K562 (cell line): ENCODE measurements around the gene MAGI2. TPM values are rescaled to one million over a fixed set of nuclear protein-coding genes. Genes with fewer than 3 reads are reported as not detected.

Experiments used
- ATAC-seq: fragments of 200-7000 bp; cut with Tn5 transposase; 3 replicates; pipeline ENCODE4 v1.9.1; 2020; ENCODE audit warnings: moderate library complexity
- BruUV-seq: library from RNA; stranded (reverse); fragments of 400-500 nt; replicated peaks from 2 replicates; lab custom pipeline; 2021; lab: Mats Ljungman, UMichigan
- CTCF ChIA-PET: fragments of 300-600 bp; formaldehyde crosslinking; extraction: SDS; loops from one replicate; lab custom pipeline; 2021; ENCODE audit warnings: low intra/inter-chr PET ratio; lab: Yijun Ruan, JAX
- POLR2A ChIA-PET: fragments of 300-600, 350-650 bp; sonication (Branson Sonifier 250); formaldehyde crosslinking; extraction: SDS; loops from one replicate; lab custom pipeline; 2021; ENCODE audit warnings: antibody characterized with exemption, inconsistent platforms; lab: Yijun Ruan, JAX
- DNase-seq, 4 experiments: peaks; one replicate each; pipeline versions ENCODE4 v3.0.0 to v3.0.0-alpha.2; 2011 to 2018; ENCODE audit warnings: low spot score in 3 of 4, mixed read lengths in 3 of 4; ENCODE audit errors: extremely low read depth in 1 of 4
- FAIRE-seq: peaks from 2 replicates; lab custom pipeline; 2011; peaks lifted over from hg19 to GRCh38; lab: Jason Lieb, UNC
- H2AFZ ChIP-seq: 2 replicates; pipeline ENCODE4 v1.6.0; 2011; ENCODE audit warnings: low read depth, low read length, control low read depth, inconsistent platforms
- H3K27ac ChIP-seq: fragments of 200-600 bp; 3 replicates; pipeline ENCODE4 v1.8.0; 2011; ENCODE audit warnings: low read depth, mild to moderate bottlenecking, control low read depth, inconsistent platforms, low read length, moderate library complexity, mixed read lengths; ENCODE audit errors: extremely low read depth
- H3K27me3 ChIP-seq, 2 experiments: fragments of 300-600 bp in 1 of 2; 2 replicates in 1 of 2; 3 replicates in 1 of 2; pipeline versions ENCODE4 v1.6.0 to v1.8.0; 2011; ENCODE audit warnings: inconsistent platforms in 2 of 2, low read length in 2 of 2, mild to moderate bottlenecking in 1 of 2, mixed read lengths in 1 of 2, moderate library complexity in 1 of 2; ENCODE audit not compliant: control insufficient read depth in 2 of 2, insufficient read depth in 2 of 2
- H3K36me3 ChIP-seq: fragments of 300-600 bp; 3 replicates; pipeline ENCODE4 v1.8.0; 2011; ENCODE audit warnings: mild to moderate bottlenecking, low read length, inconsistent platforms; ENCODE audit not compliant: control insufficient read depth, insufficient read depth
- H3K4me1 ChIP-seq, 2 experiments: fragments of 200-600 bp in 1 of 2; replicated peaks in 1 of 2; 2 replicates in 1 of 2; 3 replicates in 1 of 2; pipeline versions ENCODE4 v1.5.1 to v1.8.0; 2011; ENCODE audit warnings: inconsistent platforms in 2 of 2, low read length in 2 of 2, mild to moderate bottlenecking in 1 of 2, mixed read lengths in 1 of 2, moderate library complexity in 1 of 2; ENCODE audit not compliant: control insufficient read depth in 2 of 2, insufficient read depth in 2 of 2
- H3K4me2 ChIP-seq: 2 replicates; pipeline ENCODE4 v1.6.1; 2011; ENCODE audit warnings: low read length, control low read depth, inconsistent platforms, mixed read lengths; ENCODE audit not compliant: insufficient read depth
- H3K4me3 ChIP-seq: fragments of 200-600 bp; sonication (generic), shearing (Covaris generic); 2 replicates; pipeline ENCODE4 v1.5.1; 2016; ENCODE audit warnings: control low read depth, inconsistent platforms
- H3K79me2 ChIP-seq: fragments of 200-600 bp; 3 replicates; pipeline ENCODE4 v1.8.0; 2011; ENCODE audit warnings: low read length, inconsistent platforms; ENCODE audit not compliant: control insufficient read depth, insufficient read depth
- H3K9ac ChIP-seq, 2 experiments: 2 replicates each; pipeline versions ENCODE4 v1.6.0 to v1.6.1; 2011; ENCODE audit warnings: low read depth in 2 of 2, low read length in 2 of 2, control low read depth in 1 of 2, inconsistent platforms in 1 of 2, mild to moderate bottlenecking in 1 of 2, mixed read lengths in 1 of 2; ENCODE audit not compliant: insufficient read depth in 1 of 2
- H3K9me1 ChIP-seq: one replicate; pipeline ENCODE4 v1.6.0; 2011; ENCODE audit warnings: inconsistent platforms, mild to moderate bottlenecking, low read length, moderate library complexity; ENCODE audit not compliant: control insufficient read depth, insufficient read depth
- H3K9me3 ChIP-seq: replicated peaks from 2 replicates; pipeline ENCODE4 v1.5.1; 2011; ENCODE audit warnings: low read depth, low read length, inconsistent platforms; ENCODE audit not compliant: control insufficient read depth, insufficient read depth
- H4K20me1 ChIP-seq: replicated peaks from 2 replicates; pipeline ENCODE4 v1.6.1; 2011; ENCODE audit warnings: low read length, inconsistent platforms, mixed read lengths; ENCODE audit not compliant: control insufficient read depth, insufficient read depth
- CBX2 ChIP-seq: fragments of 200-600 bp; sonication (generic); IDR thresholded peaks from one replicate; pipeline ENCODE4 v1.6.1; 2012; ENCODE audit warnings: mild to moderate bottlenecking, low read length, inconsistent platforms; ENCODE audit not compliant: insufficient read depth, poor library complexity, severe bottlenecking
- L3MBTL2 ChIP-seq: fragments of 450-650 bp; IDR thresholded peaks from 2 replicates; pipeline ENCODE4 v1.6.1; 2016; ENCODE audit warnings: mild to moderate bottlenecking, moderate library complexity
- MAFG ChIP-seq: fragments of 450-650 bp; conservative IDR thresholded peaks from 2 replicates; pipeline ENCODE4 v1.6.1; 2016; ENCODE audit warnings: missing genetic modification characterization, missing compliant biosample characterization
- NR2C1 ChIP-seq, 2 experiments: fragments of 450-650 bp; IDR thresholded peaks; 2 replicates each; pipeline ENCODE4 v1.6.1; 2017; ENCODE audit warnings: mild to moderate bottlenecking in 2 of 2, antibody characterized with exemption in 1 of 2, inconsistent platforms in 1 of 2, missing compliant biosample characterization in 1 of 2, missing genetic modification characterization in 1 of 2
- SUPT5H ChIP-seq: fragments of 450-650 bp; IDR thresholded peaks from 2 replicates; pipeline ENCODE4 v1.6.1; 2016
- WGBS: fragments of 100-300 bp; shearing (Covaris generic); methylation state at CpG from one replicate; pipeline ENCODE4 v1.1.6; 2016; ENCODE audit warnings: low coverage, mixed read lengths; ENCODE audit not compliant: insufficient coverage; ENCODE audit errors: missing lambda C conversion rate; 5-methylcytosine and 5-hydroxymethylcytosine counted together
- in situ Hi-C: fragments of 300-500 bp; cut with MboI; formaldehyde crosslinking; loops from 4 replicates; pipeline ENCODE4 v1.15.0; 2018; ENCODE audit warnings: inconsistent platforms, mixed read lengths
- intact Hi-C: fragments of 100-400 bp; cut with micrococcal nuclease; formaldehyde crosslinking; loops from 2 replicates; pipeline ENCODE4 v1.14.2; 2022
- polyA plus RNA-seq, 8 experiments: library from polyadenylated mRNA; depleted of rRNA in 4 of 8; stranded (reverse) in 5 of 8; unstranded in 3 of 8; fragments of >200 nt; fragmentation: Nextera tagmentation in 2 of 8; fragmentation: Illumina TruSeq in 1 of 8; extraction: Ambion mirVana in 2 of 8; extraction: Trizol in 1 of 8; gene quantifications; 2 replicates each; pipeline versions ENCODE4 v1.2.1 to v1.2.3, GENCODE V29; 2011 to 2014; ENCODE audit warnings: inconsistent platforms in 1 of 8, missing spikeins in 1 of 8
- total RNA-seq, 7 experiments: library from RNA; depleted of rRNA in 6 of 7; stranded (reverse); fragments of >200 nt in 6 of 7; fragmentation: Illumina TruSeq in 2 of 7; extraction: Trizol in 2 of 7; gene quantifications; 2 replicates each; pipeline versions ENCODE4 v1.2.1 to v1.2.3, GENCODE V29; 2011 to 2021; ENCODE audit warnings: low replicate concordance in 1 of 7
- TF ChIP-seq, protein P1 (sequence below): IDR thresholded peaks from 2 replicates; pipeline ENCODE4 v1.6.1; 2011; ENCODE audit warnings: borderline replicate concordance, low read depth, mild to moderate bottlenecking, moderate library complexity, low read length; ENCODE audit not compliant: insufficient read depth, poor library complexity, severe bottlenecking
- TF ChIP-seq, protein P2 (sequence below): fragments of 450-650 bp; IDR thresholded peaks from 2 replicates; pipeline ENCODE4 v1.6.1; 2017; ENCODE audit warnings: antibody characterized with exemption, mild to moderate bottlenecking
- TF ChIP-seq, protein P3 (sequence below): fragments of 450-650 bp; IDR thresholded peaks from 2 replicates; pipeline ENCODE4 v1.7.1; 2018; ENCODE audit warnings: mild to moderate bottlenecking, low read depth; ENCODE audit not compliant: partially characterized antibody
- TF ChIP-seq, protein P4 (sequence below): fragments of 250-450 bp; sonication (Bioruptor Pico); IDR thresholded peaks from 2 replicates; pipeline ENCODE4 v1.4.0; 2020; ENCODE audit warnings: mild to moderate bottlenecking, moderate library complexity

The MAGI2 gene
- total and polyA plus RNA-seq, 9 of the 15 experiments (the other 6 are each of a cell fraction or from before 2014, with no cell fraction given) = 0.27 to 1.4 (median 0.70) TPM

DNA sequence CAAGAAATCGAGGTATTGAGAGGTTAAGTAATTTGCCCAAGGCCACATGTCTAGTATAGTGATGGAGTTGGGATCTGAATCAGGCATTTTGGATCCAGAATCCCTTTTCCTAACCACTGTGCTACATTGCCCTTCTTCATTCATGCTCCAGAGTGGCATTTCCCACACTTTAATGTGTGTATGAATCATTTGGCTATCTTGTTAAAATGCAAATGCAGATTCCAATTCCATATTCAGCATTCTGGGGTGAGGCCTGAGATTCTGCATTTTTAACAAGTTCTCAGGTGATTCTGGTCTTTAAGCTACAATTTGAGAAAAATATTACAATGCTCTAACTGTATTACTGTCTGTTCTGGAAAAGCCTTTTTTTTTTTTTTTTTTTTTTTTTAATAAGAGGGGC, 1023.6 kb downstream of the MAGI2 start:
- CTCF ChIA-PET = interaction anchor here (0.7 kb wide), 1 partner anchor 13 kb away, joined by 3 read pairs; no protein-coding TSS in a partner anchor
- no peaks in the 10 kb centered on the region for H3K79me2 ChIP-seq
- no peak overlapping the region for H3K4me2 ChIP-seq
- FAIRE-seq = no peak
- H3K9ac ChIP-seq = no peak overlapping the region
- no peak overlapping the region for H3K4me3 ChIP-seq
- POLR2A ChIA-PET = no interaction called here
- H3K4me1 ChIP-seq = no peaks in the 10 kb centered on the region
- ATAC-seq = no peak
- no peak overlapping the region for H3K27ac ChIP-seq
- H3K27me3 ChIP-seq = no peaks in the 10 kb centered on the region
- H3K36me3 ChIP-seq = no peaks in the 10 kb centered on the region
- BruUV-seq = no TSS peak
- WGBS = 0% methylated on average over 1 of the region's 1 CpG
- H4K20me1 ChIP-seq = no peaks in the 10 kb centered on the region
- TF ChIP-seq SUPT5H (no peak), CBX2 (no peak), L3MBTL2 (no peak), MAFG (tag) (no peak), NR2C1 (IDR thresholded peaks at IDR 0.05) (no peak), NR2C1 (tag; IDR thresholded peaks at IDR 0.05) (no peak)
- TF ChIP-seq, protein P1, sequence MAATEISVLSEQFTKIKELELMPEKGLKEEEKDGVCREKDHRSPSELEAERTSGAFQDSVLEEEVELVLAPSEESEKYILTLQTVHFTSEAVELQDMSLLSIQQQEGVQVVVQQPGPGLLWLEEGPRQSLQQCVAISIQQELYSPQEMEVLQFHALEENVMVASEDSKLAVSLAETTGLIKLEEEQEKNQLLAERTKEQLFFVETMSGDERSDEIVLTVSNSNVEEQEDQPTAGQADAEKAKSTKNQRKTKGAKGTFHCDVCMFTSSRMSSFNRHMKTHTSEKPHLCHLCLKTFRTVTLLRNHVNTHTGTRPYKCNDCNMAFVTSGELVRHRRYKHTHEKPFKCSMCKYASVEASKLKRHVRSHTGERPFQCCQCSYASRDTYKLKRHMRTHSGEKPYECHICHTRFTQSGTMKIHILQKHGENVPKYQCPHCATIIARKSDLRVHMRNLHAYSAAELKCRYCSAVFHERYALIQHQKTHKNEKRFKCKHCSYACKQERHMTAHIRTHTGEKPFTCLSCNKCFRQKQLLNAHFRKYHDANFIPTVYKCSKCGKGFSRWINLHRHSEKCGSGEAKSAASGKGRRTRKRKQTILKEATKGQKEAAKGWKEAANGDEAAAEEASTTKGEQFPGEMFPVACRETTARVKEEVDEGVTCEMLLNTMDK = no peak
- TF ChIP-seq, protein P2, sequence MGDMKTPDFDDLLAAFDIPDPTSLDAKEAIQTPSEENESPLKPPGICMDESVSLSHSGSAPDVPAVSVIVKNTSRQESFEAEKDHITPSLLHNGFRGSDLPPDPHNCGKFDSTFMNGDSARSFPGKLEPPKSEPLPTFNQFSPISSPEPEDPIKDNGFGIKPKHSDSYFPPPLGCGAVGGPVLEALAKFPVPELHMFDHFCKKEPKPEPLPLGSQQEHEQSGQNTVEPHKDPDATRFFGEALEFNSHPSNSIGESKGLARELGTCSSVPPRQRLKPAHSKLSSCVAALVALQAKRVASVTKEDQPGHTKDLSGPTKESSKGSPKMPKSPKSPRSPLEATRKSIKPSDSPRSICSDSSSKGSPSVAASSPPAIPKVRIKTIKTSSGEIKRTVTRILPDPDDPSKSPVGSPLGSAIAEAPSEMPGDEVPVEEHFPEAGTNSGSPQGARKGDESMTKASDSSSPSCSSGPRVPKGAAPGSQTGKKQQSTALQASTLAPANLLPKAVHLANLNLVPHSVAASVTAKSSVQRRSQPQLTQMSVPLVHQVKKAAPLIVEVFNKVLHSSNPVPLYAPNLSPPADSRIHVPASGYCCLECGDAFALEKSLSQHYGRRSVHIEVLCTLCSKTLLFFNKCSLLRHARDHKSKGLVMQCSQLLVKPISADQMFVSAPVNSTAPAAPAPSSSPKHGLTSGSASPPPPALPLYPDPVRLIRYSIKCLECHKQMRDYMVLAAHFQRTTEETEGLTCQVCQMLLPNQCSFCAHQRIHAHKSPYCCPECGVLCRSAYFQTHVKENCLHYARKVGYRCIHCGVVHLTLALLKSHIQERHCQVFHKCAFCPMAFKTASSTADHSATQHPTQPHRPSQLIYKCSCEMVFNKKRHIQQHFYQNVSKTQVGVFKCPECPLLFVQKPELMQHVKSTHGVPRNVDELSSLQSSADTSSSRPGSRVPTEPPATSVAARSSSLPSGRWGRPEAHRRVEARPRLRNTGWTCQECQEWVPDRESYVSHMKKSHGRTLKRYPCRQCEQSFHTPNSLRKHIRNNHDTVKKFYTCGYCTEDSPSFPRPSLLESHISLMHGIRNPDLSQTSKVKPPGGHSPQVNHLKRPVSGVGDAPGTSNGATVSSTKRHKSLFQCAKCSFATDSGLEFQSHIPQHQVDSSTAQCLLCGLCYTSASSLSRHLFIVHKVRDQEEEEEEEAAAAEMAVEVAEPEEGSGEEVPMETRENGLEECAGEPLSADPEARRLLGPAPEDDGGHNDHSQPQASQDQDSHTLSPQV = no peak
- TF ChIP-seq, protein P3, sequence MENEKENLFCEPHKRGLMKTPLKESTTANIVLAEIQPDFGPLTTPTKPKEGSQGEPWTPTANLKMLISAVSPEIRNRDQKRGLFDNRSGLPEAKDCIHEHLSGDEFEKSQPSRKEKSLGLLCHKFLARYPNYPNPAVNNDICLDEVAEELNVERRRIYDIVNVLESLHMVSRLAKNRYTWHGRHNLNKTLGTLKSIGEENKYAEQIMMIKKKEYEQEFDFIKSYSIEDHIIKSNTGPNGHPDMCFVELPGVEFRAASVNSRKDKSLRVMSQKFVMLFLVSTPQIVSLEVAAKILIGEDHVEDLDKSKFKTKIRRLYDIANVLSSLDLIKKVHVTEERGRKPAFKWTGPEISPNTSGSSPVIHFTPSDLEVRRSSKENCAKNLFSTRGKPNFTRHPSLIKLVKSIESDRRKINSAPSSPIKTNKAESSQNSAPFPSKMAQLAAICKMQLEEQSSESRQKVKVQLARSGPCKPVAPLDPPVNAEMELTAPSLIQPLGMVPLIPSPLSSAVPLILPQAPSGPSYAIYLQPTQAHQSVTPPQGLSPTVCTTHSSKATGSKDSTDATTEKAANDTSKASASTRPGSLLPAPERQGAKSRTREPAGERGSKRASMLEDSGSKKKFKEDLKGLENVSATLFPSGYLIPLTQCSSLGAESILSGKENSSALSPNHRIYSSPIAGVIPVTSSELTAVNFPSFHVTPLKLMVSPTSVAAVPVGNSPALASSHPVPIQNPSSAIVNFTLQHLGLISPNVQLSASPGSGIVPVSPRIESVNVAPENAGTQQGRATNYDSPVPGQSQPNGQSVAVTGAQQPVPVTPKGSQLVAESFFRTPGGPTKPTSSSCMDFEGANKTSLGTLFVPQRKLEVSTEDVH = no peak
- TF ChIP-seq, protein P4, sequence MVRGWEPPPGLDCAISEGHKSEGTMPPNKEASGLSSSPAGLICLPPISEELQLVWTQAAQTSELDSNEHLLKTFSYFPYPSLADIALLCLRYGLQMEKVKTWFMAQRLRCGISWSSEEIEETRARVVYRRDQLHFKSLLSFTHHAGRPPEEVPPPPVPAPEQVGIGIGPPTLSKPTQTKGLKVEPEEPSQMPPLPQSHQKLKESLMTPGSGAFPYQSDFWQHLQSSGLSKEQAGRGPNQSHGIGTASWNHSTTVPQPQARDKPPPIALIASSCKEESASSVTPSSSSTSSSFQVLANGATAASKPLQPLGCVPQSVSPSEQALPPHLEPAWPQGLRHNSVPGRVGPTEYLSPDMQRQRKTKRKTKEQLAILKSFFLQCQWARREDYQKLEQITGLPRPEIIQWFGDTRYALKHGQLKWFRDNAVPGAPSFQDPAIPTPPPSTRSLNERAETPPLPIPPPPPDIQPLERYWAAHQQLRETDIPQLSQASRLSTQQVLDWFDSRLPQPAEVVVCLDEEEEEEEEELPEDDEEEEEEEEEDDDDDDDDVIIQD = no peak
- intact Hi-C loops = loop anchor here (10.0 kb wide), 1 partner anchor 405 kb away; no protein-coding TSS in a partner anchor
- no peaks in the 10 kb centered on the region for H3K9me3 ChIP-seq
- H3K9me1 ChIP-seq = no peaks in the 10 kb centered on the region
- H2AFZ ChIP-seq = no peak overlapping the region
- no peak for DNase-seq
- in situ Hi-C loops = no loop called here
